B cell (primary cell): ENCODE measurements around the gene WEE1. TPM values are rescaled to one million over a fixed set of nuclear protein-coding genes. Genes with fewer than 3 reads are reported as not detected.
A peak's percentile ranks its signal among the peaks of the same experiment; 100 is the strongest.

Experiments
- ATAC-seq: fragments of 200-7000 bp; cut with Tn5 transposase; one replicate; pipeline ENCODE4 v1.10.0; 2021; ENCODE audit warnings: low read depth, mild to moderate bottlenecking, moderate number of reproducible peaks, moderate library complexity
- CTCF ChIA-PET: fragments of 350-600 bp; sonication (Branson Sonifier 250); formaldehyde crosslinking; loops from one replicate; lab custom pipeline; 2021; ENCODE audit warnings: antibody characterized with exemption, inconsistent platforms; lab: Charles Lee
- POLR2A ChIA-PET: fragments of 350-600 bp; sonication (Branson Sonifier 250); formaldehyde crosslinking; loops from one replicate; lab custom pipeline; 2021; ENCODE audit warnings: antibody characterized with exemption; lab: Charles Lee
- DNase-seq: peaks from one replicate; pipeline ENCODE4 v3.0.0; 2013
- H2AFZ ChIP-seq: 2 replicates; pipeline ENCODE4 v1.6.1; 2012; ENCODE audit warnings: mild to moderate bottlenecking, low read depth, low read length; ENCODE audit not compliant: insufficient read depth, poor library complexity, severe bottlenecking
- H3K27ac ChIP-seq, 2 donors: 1 replicate in 1 of 2; 2 replicates in 1 of 2; pipeline ENCODE4 v1.5.1; 2012 to 2013; ENCODE audit warnings: low read length in 2 of 2, mild to moderate bottlenecking in 2 of 2, moderate library complexity in 1 of 2
- H3K27me3 ChIP-seq, 4 experiments: fragments of 200-600 bp in 1 of 4; sonication (generic) in 1 of 4; replicated peaks in 1 of 4; 1 replicate in 2 of 4; 2 replicates in 2 of 4; pipeline versions ENCODE4 v1.6.1 to v1.7.0; 2013 to 2016; ENCODE audit warnings: low read length in 3 of 4, mild to moderate bottlenecking in 2 of 4, mixed read lengths in 1 of 4, moderate library complexity in 1 of 4; ENCODE audit not compliant: insufficient read depth in 4 of 4, control insufficient read depth in 3 of 4; ENCODE audit errors: control extremely low read depth in 1 of 4
- H3K36me3 ChIP-seq, 2 experiments: replicated peaks in 1 of 2; 1 replicate in 1 of 2; 2 replicates in 1 of 2; pipeline versions ENCODE4 v1.6.1 to v1.7.1; 2013; ENCODE audit warnings: low read length in 1 of 2; ENCODE audit not compliant: insufficient read depth in 2 of 2, control insufficient read depth in 1 of 2; ENCODE audit errors: control extremely low read depth in 1 of 2, extremely low read depth in 1 of 2
- H3K4me1 ChIP-seq, 2 donors: fragments of 200-600 bp in 1 of 2; sonication (generic) in 1 of 2; 1 replicate in 1 of 2; 2 replicates in 1 of 2; pipeline versions ENCODE4 v1.5.1 to v1.6.1; 2013 to 2017; ENCODE audit warnings: low read length in 2 of 2; ENCODE audit not compliant: control insufficient read depth in 2 of 2, insufficient read depth in 2 of 2
- H3K4me2 ChIP-seq: replicated peaks from 2 replicates; pipeline ENCODE3; 2012; ENCODE audit warnings: mild to moderate bottlenecking, low read depth, low read length; ENCODE audit not compliant: poor library complexity, severe bottlenecking
- H3K4me3 ChIP-seq, 5 experiments: fragments of 200-600 bp in 1 of 5; sonication (generic) in 1 of 5; 1 replicate in 3 of 5; 2 replicates in 2 of 5; pipeline versions ENCODE4 v1.5.1 to v1.7.0; 2011 to 2016; ENCODE audit warnings: low read length in 4 of 5, mild to moderate bottlenecking in 4 of 5, low read depth in 2 of 5, control low read depth in 1 of 5, moderate library complexity in 1 of 5; ENCODE audit not compliant: insufficient read depth in 1 of 5; ENCODE audit errors: control extremely low read depth in 1 of 5, extremely low read depth in 1 of 5
- H3K79me2 ChIP-seq: fragments of 200-600 bp; sonication (generic); one replicate; pipeline ENCODE4 v1.6.0; 2016; ENCODE audit warnings: low read length; ENCODE audit not compliant: control insufficient read depth, insufficient read depth
- H3K9ac ChIP-seq: fragments of 200-600 bp; sonication (generic); 2 replicates; pipeline ENCODE4 v1.6.1; 2017; ENCODE audit warnings: mild to moderate bottlenecking, low read length, moderate library complexity
- H3K9me3 ChIP-seq, 3 donors: one replicate each; pipeline versions ENCODE4 v1.6.1 to v1.7.1; 2013; ENCODE audit warnings: low read length in 2 of 3; ENCODE audit not compliant: control insufficient read depth in 2 of 3, insufficient read depth in 1 of 3; ENCODE audit errors: control extremely low read depth in 1 of 3
- H4K20me1 ChIP-seq: 2 replicates; pipeline ENCODE4 v1.6.0; 2012; ENCODE audit warnings: mild to moderate bottlenecking, low read length; ENCODE audit not compliant: insufficient read depth, control insufficient read depth, poor library complexity, severe bottlenecking
- H3K27ac Mint-ChIP-seq: one replicate; pipeline ENCODE4 v1.8.0; 2021; ENCODE audit warnings: mixed read lengths
- H3K27me3 Mint-ChIP-seq: one replicate; pipeline ENCODE4 v1.8.0; 2021; ENCODE audit warnings: mixed read lengths
- H3K4me1 Mint-ChIP-seq: one replicate; pipeline ENCODE4 v1.8.0; 2021; ENCODE audit warnings: mixed read lengths
- H3K4me3 Mint-ChIP-seq: one replicate; pipeline ENCODE4 v1.8.0; 2021; ENCODE audit warnings: mixed read lengths
- H3K9me3 Mint-ChIP-seq: one replicate; pipeline ENCODE4 v1.8.0; 2022; ENCODE audit warnings: mixed read lengths; ENCODE audit not compliant: insufficient read depth
- EZH2 ChIP-seq: IDR thresholded peaks from 2 replicates; pipeline ENCODE4 v1.6.1; 2012; ENCODE audit warnings: borderline replicate concordance, low read depth, mild to moderate bottlenecking, moderate library complexity, low read length; ENCODE audit not compliant: insufficient read depth, poor library complexity, severe bottlenecking
- WGBS: methylation state at CpG from one replicate; pipeline ENCODE4 v1.1.5; 2013; ENCODE audit warnings: missing lambda C conversion rate; ENCODE audit not compliant: insufficient coverage; 5-methylcytosine and 5-hydroxymethylcytosine counted together
- intact Hi-C: fragments of 100-400 bp; cut with micrococcal nuclease; formaldehyde crosslinking; loops from one replicate; pipeline ENCODE4 v1.10.0; 2022
- polyA plus RNA-seq: library from polyadenylated mRNA; depleted of rRNA; stranded (reverse); fragments of >200 nt; gene quantifications from 2 replicates; pipeline ENCODE4 v1.2.3, GENCODE V29; 2012
- total RNA-seq, 2 donors: library from RNA; stranded (reverse); fragments of 120-200 nt in 1 of 2; gene quantifications; 1 replicate in 1 of 2; 2 replicates in 1 of 2; pipeline versions ENCODE4 v1.2.3 to v1.2.4, GENCODE V29; 2013 to 2022
- TF ChIP-seq, protein P1 (sequence below): fragments of 200-600 bp; IDR thresholded peaks from one replicate; pipeline ENCODE4 v1.8.0; 2022; ENCODE audit warnings: antibody characterized with exemption, mild to moderate bottlenecking

WEE1 gene
- total and polyA plus RNA-seq, 2 donors (not counting 1 experiment from before 2014, with no cell fraction given) = 14.7 to 31.3 TPM

DNA sequence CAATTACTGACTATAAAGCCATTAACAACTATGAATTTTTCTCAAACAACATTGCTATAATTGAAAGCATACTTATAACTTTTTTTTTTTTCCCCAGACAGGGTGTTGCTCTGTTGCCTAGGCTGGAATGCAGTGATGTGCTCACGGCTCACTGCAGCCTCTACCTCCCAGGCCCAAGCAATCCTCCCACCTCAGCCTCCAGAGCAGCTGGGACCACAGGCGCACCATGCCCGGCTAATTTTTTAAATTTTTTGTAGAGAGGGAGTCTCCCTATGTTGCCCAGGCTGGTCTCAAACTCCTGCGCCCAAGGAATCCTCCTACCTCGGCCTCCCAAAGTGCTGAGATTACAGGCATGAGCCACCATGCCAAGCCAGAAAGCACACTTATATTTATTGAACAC, 6.1 kb upstream of the WEE1 start:
- H3K27me3 Mint-ChIP-seq = no peaks in the 10 kb centered on the region
- H3K9me3 ChIP-seq = no peaks in the 10 kb centered on the region
- no peaks in the 10 kb centered on the region for H3K79me2 ChIP-seq
- H3K4me1 ChIP-seq = peaks cover 39 to 42% of the 10 kb centered on the region in 2 donors
- no peak for ATAC-seq
- TF ChIP-seq EZH2 = no peak
- TF ChIP-seq, protein P1, sequence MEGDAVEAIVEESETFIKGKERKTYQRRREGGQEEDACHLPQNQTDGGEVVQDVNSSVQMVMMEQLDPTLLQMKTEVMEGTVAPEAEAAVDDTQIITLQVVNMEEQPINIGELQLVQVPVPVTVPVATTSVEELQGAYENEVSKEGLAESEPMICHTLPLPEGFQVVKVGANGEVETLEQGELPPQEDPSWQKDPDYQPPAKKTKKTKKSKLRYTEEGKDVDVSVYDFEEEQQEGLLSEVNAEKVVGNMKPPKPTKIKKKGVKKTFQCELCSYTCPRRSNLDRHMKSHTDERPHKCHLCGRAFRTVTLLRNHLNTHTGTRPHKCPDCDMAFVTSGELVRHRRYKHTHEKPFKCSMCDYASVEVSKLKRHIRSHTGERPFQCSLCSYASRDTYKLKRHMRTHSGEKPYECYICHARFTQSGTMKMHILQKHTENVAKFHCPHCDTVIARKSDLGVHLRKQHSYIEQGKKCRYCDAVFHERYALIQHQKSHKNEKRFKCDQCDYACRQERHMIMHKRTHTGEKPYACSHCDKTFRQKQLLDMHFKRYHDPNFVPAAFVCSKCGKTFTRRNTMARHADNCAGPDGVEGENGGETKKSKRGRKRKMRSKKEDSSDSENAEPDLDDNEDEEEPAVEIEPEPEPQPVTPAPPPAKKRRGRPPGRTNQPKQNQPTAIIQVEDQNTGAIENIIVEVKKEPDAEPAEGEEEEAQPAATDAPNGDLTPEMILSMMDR = no peak
- no peak overlapping the region for H3K4me3 ChIP-seq
- POLR2A ChIA-PET = no interaction called here
- H3K9ac ChIP-seq = no peak overlapping the region
- H3K4me3 Mint-ChIP-seq = no peak overlapping the region
- CTCF ChIA-PET = interaction anchor here (0.7 kb wide), 1 partner anchor 1021 kb away, joined by 4 read pairs; no protein-coding TSS in a partner anchor
- H2AFZ ChIP-seq = no peak overlapping the region
- H3K4me2 ChIP-seq = no peak overlapping the region
- H3K27me3 ChIP-seq = no peaks in the 10 kb centered on the region
- DNase-seq = no peak
- no peaks in the 10 kb centered on the region for H4K20me1 ChIP-seq
- H3K36me3 ChIP-seq = no peaks in the 10 kb centered on the region
- H3K27ac ChIP-seq = no peak overlapping the region
- H3K9me3 Mint-ChIP-seq = no peaks in the 10 kb centered on the region
- intact Hi-C loops = no loop called here
- no peak overlapping the region for H3K27ac Mint-ChIP-seq
- peaks cover 52% of the 10 kb centered on the region for H3K4me1 Mint-ChIP-seq
- WGBS = no CpG with 5 or more reads among the region's 5 CpGs

DNA sequence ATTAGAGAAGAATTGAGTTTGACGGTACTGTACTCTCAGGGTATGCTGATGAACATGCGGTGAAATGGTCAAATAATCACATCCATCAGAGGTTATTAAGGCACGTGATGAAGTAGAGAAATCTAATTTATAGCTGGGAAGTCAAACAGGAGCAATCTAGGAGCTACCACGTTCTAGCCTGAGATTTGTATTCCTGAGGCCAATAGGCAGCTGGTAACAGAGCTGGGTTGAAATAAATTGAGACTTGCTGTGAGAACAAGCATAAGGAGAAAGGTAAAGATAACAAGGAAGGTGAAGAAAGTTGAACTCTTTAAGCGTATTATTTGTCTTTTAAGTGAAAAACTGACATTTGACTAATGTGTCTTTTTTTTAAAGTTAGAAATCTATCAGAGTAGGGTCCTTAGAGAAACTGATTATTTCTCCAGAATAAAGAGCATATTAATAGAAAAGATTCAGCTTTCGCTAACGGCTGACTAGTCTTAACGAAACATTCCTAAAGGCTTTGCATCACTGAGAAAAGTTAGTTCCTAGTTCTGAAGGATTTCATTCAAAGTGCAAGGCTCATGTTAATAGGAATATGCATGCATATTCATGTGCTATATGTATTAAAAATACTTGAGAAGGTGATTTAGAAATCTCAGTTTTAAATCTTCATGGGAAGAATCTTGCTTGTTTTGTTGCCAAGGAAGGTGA, 5.2 kb upstream of the WEE1 start:
- no peaks in the 10 kb centered on the region for H4K20me1 ChIP-seq
- peaks cover 52% of the 10 kb centered on the region for H3K4me1 Mint-ChIP-seq
- H3K27me3 ChIP-seq = no peaks in the 10 kb centered on the region
- H3K9ac ChIP-seq = peak overlapping the region; percentile 43
- peak overlapping the region in 1 of 5 experiments; percentile 28 for H3K4me3 ChIP-seq
- no peaks in the 10 kb centered on the region for H3K36me3 ChIP-seq
- peak overlapping the region; percentile 58 for H3K4me2 ChIP-seq
- H3K27ac Mint-ChIP-seq = peak overlapping the region; percentile 90
- intact Hi-C loops = no loop called here
- H3K27me3 Mint-ChIP-seq = no peaks in the 10 kb centered on the region
- ATAC-seq = no peak
- ChIA-PET POLR2A (interaction anchor here (0.5 kb wide), 1 partner anchor 107 kb away, joined by 3 read pairs; no protein-coding TSS in a partner anchor), CTCF (interaction anchor here (0.6 to 4.2 kb wide), 3 partner anchors 33 to 72 kb away, joined by 4 to 16 read pairs (median 4); no protein-coding TSS in a partner anchor)
- H3K79me2 ChIP-seq = no peaks in the 10 kb centered on the region
- 100% methylated on average over 1 of the region's 8 CpGs for WGBS
- no peak for TF ChIP-seq EZH2
- TF ChIP-seq, protein P1 = no peak
- no peaks in the 10 kb centered on the region for H3K9me3 ChIP-seq
- H2AFZ ChIP-seq = no peak overlapping the region
- H3K27ac ChIP-seq = peak overlapping the region; percentile 82 to 91
- H3K4me3 Mint-ChIP-seq = peak overlapping the region; percentile 62
- no peaks in the 10 kb centered on the region for H3K9me3 Mint-ChIP-seq
- peaks cover 39 to 45% of the 10 kb centered on the region in 2 donors for H3K4me1 ChIP-seq
- DNase-seq = peak; percentile 10
